Lower leg skin (tissue), 4 donors: ENCODE data around the gene PREB. TPM values are rescaled to one million over a fixed set of nuclear protein-coding genes. Genes with fewer than 3 reads are reported as not detected.

Experiments used
- DNase-seq, 2 donors: peaks; one replicate each; pipeline ENCODE4 v3.0.0-alpha.2; 2019; ENCODE audit warnings: low spot score in 2 of 2
- H3K4me3 ChIP-seq: fragments of 200-600 bp; sonication (generic); 2 replicates; pipeline ENCODE4 v1.5.1; 2017; ENCODE audit warnings: mild to moderate bottlenecking, low read depth; ENCODE audit not compliant: poor library complexity, severe bottlenecking
- CTCF ChIP-seq, 3 donors: fragments of 450-650 bp; IDR thresholded peaks; one replicate each; pipeline ENCODE4 v1.5.1; 2016; ENCODE audit warnings: antibody characterized with exemption in 3 of 3, mild to moderate bottlenecking in 3 of 3, moderate library complexity in 2 of 3
- POLR2A ChIP-seq, 2 donors: fragments of 450-650 bp; IDR thresholded peaks; one replicate each; pipeline ENCODE4 v1.6.1; 2016 to 2017; ENCODE audit warnings: antibody characterized with exemption in 2 of 2, mild to moderate bottlenecking in 1 of 2, moderate library complexity in 1 of 2
- WGBS, 2 donors: methylation state at CpG; one replicate each; pipeline ENCODE4 v1.1.5; 2018; 5-methylcytosine and 5-hydroxymethylcytosine counted together
- intact Hi-C: fragments of 100-400 bp; cut with DNase I; formaldehyde crosslinking; loops from one replicate; pipeline ENCODE4 v1.15.0; 2023; ENCODE audit warnings: low total_unique reads
- total RNA-seq, 4 donors: library from RNA; depleted of rRNA; stranded (reverse); fragments of >200 nt; gene quantifications; one replicate each; pipeline ENCODE4 v1.1.0, GENCODE V29; 2016

PREB gene
- total RNA-seq, 4 donors from 2014 or later, result 41.2 to 76.5 (median 53.5) TPM

- TF ChIP-seq CTCF (IDR thresholded peaks at IDR 0.05) (no peak), POLR2A (IDR thresholded peaks at IDR 0.05) (no peak)
- no peak overlapping the region for H3K4me3 ChIP-seq
- intact Hi-C loops, result no loop called here
- DNase-seq, result no peak
- WGBS, 2 donors, result 59 to 74% methylated on average over 9 of the region's 9 CpGs
Observed at GRCh38 chr2:27155069-27155520, 20.7 kb upstream of the PREB start.

- intact Hi-C loops, result no loop called here
- TF ChIP-seq POLR2A (IDR thresholded peaks at IDR 0.05), result no peak
- no peak for TF ChIP-seq CTCF (IDR thresholded peaks at IDR 0.05)
- no peak overlapping the region for H3K4me3 ChIP-seq
- 68% methylated on average over 6 of the region's 6 CpGs for WGBS, 2 donors
- no peak for DNase-seq
Observed at GRCh38 chr2:27154488-27154887, 20.1 kb upstream of the PREB start.

- intact Hi-C loops, result no loop called here
- no peak overlapping the region for H3K4me3 ChIP-seq
- DNase-seq, result no peak
- WGBS, 2 donors, result 59 to 66% methylated on average over 2 of the region's 2 CpGs
- TF ChIP-seq CTCF (IDR thresholded peaks at IDR 0.05) (no peak), POLR2A (IDR thresholded peaks at IDR 0.05) (no peak)
Observed at GRCh38 chr2:27152796-27153464, 18.5 kb upstream of the PREB start.

- TF ChIP-seq POLR2A (IDR thresholded peaks at IDR 0.05) (no peak), CTCF (IDR thresholded peaks at IDR 0.05) (no peak)
- H3K4me3 ChIP-seq, result no peak overlapping the region
- intact Hi-C loops, result no loop called here
- WGBS, 2 donors, result 82 to 90% methylated on average over 8 of the region's 8 CpGs
- DNase-seq, result no peak
Observed at GRCh38 chr2:27152102-27152795, 17.8 kb upstream of the PREB start.

- intact Hi-C loops, result no loop called here
- no peak overlapping the region for H3K4me3 ChIP-seq
- DNase-seq, result no peak
- no peak for TF ChIP-seq POLR2A (IDR thresholded peaks at IDR 0.05)
- TF ChIP-seq CTCF (IDR thresholded peaks at IDR 0.05), result no peak
- 83 to 87% methylated on average over 8 of the region's 8 CpGs for WGBS, 2 donors
Observed at GRCh38 chr2:27150639-27151230, 16.3 kb upstream of the PREB start.
